Measurements from ENCODE around the gene C3orf33. TPM values are rescaled to one million over a fixed set of nuclear protein-coding genes. Genes with fewer than 3 reads are reported as not detected.

The C3orf33 gene
- total RNA-seq, 1 donor from 2014 or later: not detected

DNA sequence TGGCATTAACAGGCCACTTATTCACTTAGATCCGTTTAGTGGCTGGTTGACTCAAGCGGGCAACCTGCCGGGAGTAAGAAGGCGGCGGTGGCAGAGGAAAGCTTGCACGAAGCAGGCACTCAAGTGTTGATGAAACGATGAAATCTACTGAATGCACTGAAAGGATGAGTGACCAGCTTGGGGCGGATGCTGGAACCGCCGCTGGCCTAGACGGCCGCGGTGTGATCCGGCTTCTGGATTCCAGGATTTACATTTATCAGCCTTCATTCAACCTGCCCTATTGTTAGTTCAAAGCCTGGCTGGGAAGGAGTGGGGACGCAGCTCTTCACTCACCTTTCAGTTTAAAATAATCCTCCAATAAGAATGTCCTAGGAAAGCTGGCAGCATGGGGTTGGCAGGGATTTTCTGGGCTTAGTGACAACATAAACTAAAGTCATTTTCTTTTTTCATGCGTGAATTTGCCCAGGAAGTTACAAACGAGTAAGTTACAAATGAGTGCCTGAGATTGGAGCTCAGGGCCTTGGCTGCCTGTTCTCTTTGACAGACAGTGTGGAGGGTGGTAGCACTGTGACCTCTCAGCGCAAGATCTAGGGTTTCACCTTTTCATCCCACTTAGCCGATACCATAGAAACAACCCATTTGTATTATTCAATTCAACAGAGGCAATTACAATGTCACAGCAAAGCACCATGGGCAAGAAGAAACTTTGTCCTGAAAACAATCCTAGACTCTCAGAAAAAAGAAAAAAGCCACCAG is 60.1 kb downstream of the C3orf33 start:
- H3K27ac ChIP-seq: peak overlapping the region in 1 of 2 donors; percentile 6
- peak in 1 of 2 donors; percentile 62 for DNase-seq (ENCODE audit: low spot score in 2 of 2)

DNA sequence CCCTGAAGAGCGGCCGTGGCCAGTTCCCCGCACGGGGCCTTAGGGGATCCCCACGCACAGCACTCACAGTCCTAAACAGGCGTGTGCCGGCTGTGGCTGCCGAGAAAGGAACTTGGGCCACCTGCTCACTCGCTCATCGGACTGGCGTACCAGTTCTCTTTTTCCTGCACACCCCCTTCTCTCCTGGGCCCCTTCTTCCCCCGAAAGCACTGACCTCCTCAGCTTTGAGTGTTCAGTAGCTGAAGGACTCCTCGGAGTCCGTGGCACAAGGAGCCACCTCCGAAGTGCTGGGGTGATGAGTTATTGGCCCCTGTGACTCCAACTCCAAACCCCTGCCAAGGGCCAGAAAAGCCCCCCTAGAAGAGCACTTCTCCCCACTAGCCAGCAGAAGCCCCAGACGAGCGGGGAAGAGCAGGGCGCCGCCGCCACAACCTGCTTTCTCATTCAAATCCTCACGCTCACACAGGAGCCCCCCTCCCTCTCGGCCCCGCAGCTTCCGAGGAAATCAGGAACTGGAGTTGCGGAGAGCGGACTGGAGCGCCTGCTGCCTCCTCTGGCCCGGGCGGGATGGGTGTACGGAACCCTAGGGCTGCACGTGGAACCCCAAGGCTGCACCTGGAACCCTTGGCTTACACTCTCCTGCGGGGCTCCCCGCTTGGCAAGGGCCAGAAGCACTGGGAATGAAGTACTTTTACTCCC is 61.3 kb downstream of the C3orf33 start, which contains the start of gene PLCH1:
Gene PLCH1 (minus strand): TSS at position 446 of the 699 bp plus-strand sequence. CDS start 40,847 bp downstream, outside the sequence.
- intact Hi-C loops (cut with DNase I): no loop called here

More for the DNA sequence above, 60.1 kb downstream of the C3orf33 start:
- TF ChIP-seq, protein P1, sequence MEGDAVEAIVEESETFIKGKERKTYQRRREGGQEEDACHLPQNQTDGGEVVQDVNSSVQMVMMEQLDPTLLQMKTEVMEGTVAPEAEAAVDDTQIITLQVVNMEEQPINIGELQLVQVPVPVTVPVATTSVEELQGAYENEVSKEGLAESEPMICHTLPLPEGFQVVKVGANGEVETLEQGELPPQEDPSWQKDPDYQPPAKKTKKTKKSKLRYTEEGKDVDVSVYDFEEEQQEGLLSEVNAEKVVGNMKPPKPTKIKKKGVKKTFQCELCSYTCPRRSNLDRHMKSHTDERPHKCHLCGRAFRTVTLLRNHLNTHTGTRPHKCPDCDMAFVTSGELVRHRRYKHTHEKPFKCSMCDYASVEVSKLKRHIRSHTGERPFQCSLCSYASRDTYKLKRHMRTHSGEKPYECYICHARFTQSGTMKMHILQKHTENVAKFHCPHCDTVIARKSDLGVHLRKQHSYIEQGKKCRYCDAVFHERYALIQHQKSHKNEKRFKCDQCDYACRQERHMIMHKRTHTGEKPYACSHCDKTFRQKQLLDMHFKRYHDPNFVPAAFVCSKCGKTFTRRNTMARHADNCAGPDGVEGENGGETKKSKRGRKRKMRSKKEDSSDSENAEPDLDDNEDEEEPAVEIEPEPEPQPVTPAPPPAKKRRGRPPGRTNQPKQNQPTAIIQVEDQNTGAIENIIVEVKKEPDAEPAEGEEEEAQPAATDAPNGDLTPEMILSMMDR (IDR thresholded peaks at IDR 0.05): no peak
- intact Hi-C loops (cut with DNase I): no loop called here
- Histone ChIP-seq H3K36me3 (no peaks in the 10 kb centered on the region), H3K9me3 (no peaks in the 10 kb centered on the region), H3K4me3 (peak overlapping the region; percentile 56 to 71), H3K4me1 (peaks cover 0 to 7% of the 10 kb centered on the region in 2 donors), H3K27me3 (no peaks in the 10 kb centered on the region)

DNA sequence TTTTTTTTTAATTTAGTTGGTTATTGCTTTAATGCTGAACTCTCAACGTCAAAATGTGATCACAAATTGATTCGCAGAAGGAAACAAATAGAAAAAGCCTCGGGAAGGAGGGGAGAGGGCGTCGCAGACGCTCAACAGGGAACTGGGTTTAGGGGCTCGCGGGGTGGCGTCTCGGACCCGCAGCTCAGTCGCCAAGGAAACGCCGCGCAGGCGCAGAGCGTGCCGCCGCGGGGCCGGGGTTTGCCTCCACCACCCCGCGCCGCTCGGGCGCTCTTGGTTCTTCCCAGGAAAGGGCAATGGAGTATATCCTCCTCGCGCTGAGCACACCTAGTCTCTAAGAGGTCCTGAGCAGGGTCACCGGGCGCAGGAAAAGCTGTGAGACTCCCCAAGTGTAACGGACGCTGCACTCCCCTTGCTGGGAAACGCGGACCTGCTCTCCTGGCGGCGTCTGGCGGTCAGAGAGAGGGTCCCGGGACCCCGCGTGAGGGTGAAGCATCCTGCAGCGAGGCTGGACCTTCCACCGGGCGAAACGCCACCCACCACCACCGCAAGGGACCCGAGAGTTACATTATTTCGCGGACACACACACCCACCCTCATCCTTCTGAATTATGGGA is 62.0 kb downstream of the C3orf33 start:
- peak overlapping the region; percentile 56 to 71 for H3K4me3 ChIP-seq
- H3K4me1 ChIP-seq: peaks cover 0 to 7% of the 10 kb centered on the region in 2 donors
- H3K27me3 ChIP-seq: no peaks in the 10 kb centered on the region
- no peaks in the 10 kb centered on the region for H3K36me3 ChIP-seq
- H3K27ac ChIP-seq: no peak overlapping the region
- DNase-seq (ENCODE audit: low spot score in 2 of 2): peak in 1 of 2 donors; percentile 63
- H3K9me3 ChIP-seq: no peaks in the 10 kb centered on the region
- TF ChIP-seq, protein P1 (IDR thresholded peaks at IDR 0.05): no peak
- intact Hi-C loops (cut with DNase I): no loop called here

More for the DNA sequence above, 61.3 kb downstream of the C3orf33 start, which contains the start of gene PLCH1:
- TF ChIP-seq, protein P1 (IDR thresholded peaks at IDR 0.05): no peak
- H3K27me3 ChIP-seq: no peaks in the 10 kb centered on the region
- peak within 1 kb of the TSS; percentile 56 to 71 for H3K4me3 ChIP-seq
- H3K36me3 ChIP-seq: no peaks in the 10 kb centered on the region
- H3K27ac ChIP-seq: peak within 1 kb of the TSS in 1 of 2 donors; percentile 6
- H3K9me3 ChIP-seq: no peaks in the 10 kb centered on the region
- peak in 1 of 2 donors; percentile 78 for DNase-seq (ENCODE audit: low spot score in 2 of 2)
- H3K4me1 ChIP-seq: peaks cover 0 to 7% of the 10 kb centered on the region in 2 donors

DNA sequence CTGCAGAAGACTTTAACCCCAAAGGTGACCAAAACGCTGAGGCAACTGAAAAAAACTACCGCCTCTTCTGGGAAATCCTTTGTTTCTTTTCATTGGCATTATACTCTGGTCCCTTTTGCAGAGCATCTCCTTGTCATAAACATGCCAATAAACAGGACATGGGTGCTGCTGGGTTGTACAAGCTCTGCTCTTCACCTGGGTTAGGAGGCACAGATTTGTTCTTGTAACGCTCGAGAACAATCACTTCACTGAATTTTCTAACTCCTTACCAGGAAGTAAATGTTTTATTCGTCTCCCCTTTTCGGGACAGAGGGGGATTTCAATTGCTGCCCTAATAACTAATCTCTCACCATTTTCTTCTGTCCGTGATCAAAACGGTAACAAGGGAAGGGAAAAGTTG is 62.5 kb downstream of the C3orf33 start:
- Histone ChIP-seq H3K27me3 (no peaks in the 10 kb centered on the region), H3K27ac (no peak overlapping the region), H3K4me3 (peak overlapping the region; percentile 56 to 71), H3K36me3 (no peaks in the 10 kb centered on the region), H3K9me3 (no peaks in the 10 kb centered on the region), H3K4me1 (peaks cover 0 to 7% of the 10 kb centered on the region in 2 donors)
- intact Hi-C loops (cut with DNase I): no loop called here
- DNase-seq (ENCODE audit: low spot score in 2 of 2): no peak
- TF ChIP-seq, protein P1 (IDR thresholded peaks at IDR 0.05): no peak

DNA sequence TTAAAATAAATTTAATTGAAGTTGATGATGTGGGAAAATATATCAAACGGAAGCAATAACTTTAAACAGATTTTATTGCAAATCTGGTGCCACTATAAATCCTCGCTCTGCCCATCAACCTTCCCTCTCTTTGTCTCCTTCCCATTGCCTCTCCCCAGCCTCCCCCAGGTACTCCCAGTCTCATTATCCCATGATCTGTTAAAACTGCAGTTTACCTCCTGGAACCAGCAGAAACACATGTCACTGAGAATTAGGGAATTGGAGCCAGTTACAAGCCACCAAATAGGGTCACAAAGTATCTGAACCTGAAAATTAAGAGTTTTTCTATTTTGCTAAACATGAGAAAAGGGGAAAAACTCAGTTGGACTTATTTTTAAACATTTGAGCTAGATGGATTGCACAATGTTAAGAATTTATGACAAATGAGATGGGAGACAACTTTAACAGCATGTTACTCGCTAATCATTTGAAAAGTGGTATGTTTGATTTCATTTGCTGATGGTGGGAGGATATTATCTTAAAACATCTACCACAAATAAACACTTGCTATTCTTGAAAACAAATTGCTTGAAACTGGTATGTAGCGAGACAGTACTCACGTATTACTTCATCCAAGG is 63.6 kb downstream of the C3orf33 start:
- H3K9me3 ChIP-seq: no peaks in the 10 kb centered on the region
- intact Hi-C loops (cut with DNase I): no loop called here
- no peak for DNase-seq (ENCODE audit: low spot score in 2 of 2)
- peaks cover 0 to 7% of the 10 kb centered on the region in 2 donors for H3K4me1 ChIP-seq
- H3K27ac ChIP-seq: no peak overlapping the region
- H3K4me3 ChIP-seq: no peak overlapping the region
- no peaks in the 10 kb centered on the region for H3K36me3 ChIP-seq
- no peaks in the 10 kb centered on the region for H3K27me3 ChIP-seq
- TF ChIP-seq, protein P1 (IDR thresholded peaks at IDR 0.05): no peak

Measured in ascending aorta (tissue), 2 donors.